ENCODE measurements around the gene ANKIB1. TPM values are rescaled to one million over a fixed set of nuclear protein-coding genes. Genes with fewer than 3 reads are reported as not detected.

ANKIB1 gene
- total RNA-seq, 1 experiment from 2014 or later: 57.2 TPM

DNA sequence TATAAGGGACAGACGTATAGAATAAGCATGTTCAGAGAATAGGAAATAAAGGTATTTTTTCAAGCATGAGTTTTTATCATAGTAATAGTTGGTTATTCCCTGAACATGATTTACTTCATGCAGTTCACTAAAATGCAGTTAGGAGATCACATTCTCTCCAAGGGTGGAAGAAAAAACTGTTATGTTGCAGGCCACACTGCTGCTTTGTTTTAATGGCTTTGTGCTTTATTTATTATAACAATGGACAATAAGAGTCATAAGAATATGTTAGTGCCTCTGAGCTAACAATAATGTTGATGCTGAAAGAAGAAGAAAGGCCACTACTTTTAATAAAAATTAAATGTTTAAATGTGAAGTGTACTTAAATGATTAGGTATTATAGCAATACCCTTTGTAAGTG, 123.0 kb downstream of the ANKIB1 start:
- ChIA-PET CTCF (no interaction called here), POLR2A (no interaction called here)
- no TSS peak for BruUV-seq (replicated peaks)
- Histone ChIP-seq H3K27me3 (replicated peaks; ENCODE audit: control insufficient read depth, insufficient read depth, low read length) (no peaks in the 10 kb centered on the region), H3K9me3 (no peaks in the 10 kb centered on the region), H3K4me3 (ENCODE audit: low read depth, low read length) (no peak overlapping the region), H3K4me1 (no peaks in the 10 kb centered on the region), H3K36me3 (ENCODE audit: control insufficient read depth, insufficient read depth, low read length) (0 out of 2 replicates have a peak, but pooled peaks cover 1% of the 10 kb centered on the region)
- TF ChIP-seq, protein P1, sequence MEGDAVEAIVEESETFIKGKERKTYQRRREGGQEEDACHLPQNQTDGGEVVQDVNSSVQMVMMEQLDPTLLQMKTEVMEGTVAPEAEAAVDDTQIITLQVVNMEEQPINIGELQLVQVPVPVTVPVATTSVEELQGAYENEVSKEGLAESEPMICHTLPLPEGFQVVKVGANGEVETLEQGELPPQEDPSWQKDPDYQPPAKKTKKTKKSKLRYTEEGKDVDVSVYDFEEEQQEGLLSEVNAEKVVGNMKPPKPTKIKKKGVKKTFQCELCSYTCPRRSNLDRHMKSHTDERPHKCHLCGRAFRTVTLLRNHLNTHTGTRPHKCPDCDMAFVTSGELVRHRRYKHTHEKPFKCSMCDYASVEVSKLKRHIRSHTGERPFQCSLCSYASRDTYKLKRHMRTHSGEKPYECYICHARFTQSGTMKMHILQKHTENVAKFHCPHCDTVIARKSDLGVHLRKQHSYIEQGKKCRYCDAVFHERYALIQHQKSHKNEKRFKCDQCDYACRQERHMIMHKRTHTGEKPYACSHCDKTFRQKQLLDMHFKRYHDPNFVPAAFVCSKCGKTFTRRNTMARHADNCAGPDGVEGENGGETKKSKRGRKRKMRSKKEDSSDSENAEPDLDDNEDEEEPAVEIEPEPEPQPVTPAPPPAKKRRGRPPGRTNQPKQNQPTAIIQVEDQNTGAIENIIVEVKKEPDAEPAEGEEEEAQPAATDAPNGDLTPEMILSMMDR (IDR thresholded peaks at IDR 0.05; ENCODE audit: insufficient read depth in 1 of 2, low read depth in 1 of 2, low read length in 1 of 2, severe bottlenecking in 1 of 2, unreplicated experiment in 1 of 2): no peak
- H3K27ac Mint-ChIP-seq (ENCODE audit: unreplicated experiment): no peak overlapping the region
- H3K36me3 Mint-ChIP-seq (ENCODE audit: insufficient read depth, unreplicated experiment): peaks cover 36% of the 10 kb centered on the region
- H3K4me3 Mint-ChIP-seq (ENCODE audit: unreplicated experiment): no peak overlapping the region
- no peaks in the 10 kb centered on the region for H3K4me1 Mint-ChIP-seq (ENCODE audit: low read depth, unreplicated experiment)
- H3K27me3 Mint-ChIP-seq (ENCODE audit: insufficient read depth, unreplicated experiment): no peaks in the 10 kb centered on the region
- intact Hi-C loops (cut with micrococcal nuclease; ENCODE audit: unreplicated experiment): no loop called here
- no peak for DNase-seq
- no peaks in the 10 kb centered on the region for H3K9me3 Mint-ChIP-seq (ENCODE audit: unreplicated experiment)

- ChIA-PET POLR2A (no interaction called here), CTCF (no interaction called here)
- Histone ChIP-seq H3K4me3 (ENCODE audit: low read depth, low read length) (no peak overlapping the region), H3K9me3 (no peaks in the 10 kb centered on the region; the same call in 1 of the 2 replicates), H3K4me1 (no peaks in the 10 kb centered on the region), H3K36me3 (ENCODE audit: control insufficient read depth, insufficient read depth, low read length) (no peaks in the 10 kb centered on the region), H3K27me3 (replicated peaks; ENCODE audit: control insufficient read depth, insufficient read depth, low read length) (no peaks in the 10 kb centered on the region)
- Mint-ChIP-seq H3K4me3 (ENCODE audit: unreplicated experiment) (no peak overlapping the region), H3K36me3 (ENCODE audit: insufficient read depth, unreplicated experiment) (peaks cover 32% of the 10 kb centered on the region), H3K9me3 (ENCODE audit: unreplicated experiment) (peaks cover 10% of the 10 kb centered on the region), H3K27me3 (ENCODE audit: insufficient read depth, unreplicated experiment) (no peaks in the 10 kb centered on the region), H3K27ac (ENCODE audit: unreplicated experiment) (no peak overlapping the region), H3K4me1 (ENCODE audit: low read depth, unreplicated experiment) (no peaks in the 10 kb centered on the region)
- TF ChIP-seq, protein P1 (IDR thresholded peaks at IDR 0.05; ENCODE audit: insufficient read depth in 1 of 2, low read depth in 1 of 2, low read length in 1 of 2, severe bottlenecking in 1 of 2, unreplicated experiment in 1 of 2): no peak
- DNase-seq: no peak
- intact Hi-C loops (cut with micrococcal nuclease; ENCODE audit: unreplicated experiment): no loop called here
- BruUV-seq (replicated peaks): no TSS peak
These were observed 129.2 kb downstream of the ANKIB1 start for GRCh38 chr7:92375013-92375412.

- ChIA-PET CTCF (interaction anchor here (0.9 kb wide), 1 partner anchor 56 kb away, joined by 4 read pairs; no protein-coding TSS in a partner anchor), POLR2A (no interaction called here)
- no peaks in the 10 kb centered on the region for H3K9me3 ChIP-seq
- H3K4me3 Mint-ChIP-seq (ENCODE audit: unreplicated experiment): no peak overlapping the region
- H3K4me1 ChIP-seq: no peaks in the 10 kb centered on the region
- H3K27ac Mint-ChIP-seq (ENCODE audit: unreplicated experiment): no peak overlapping the region
- H3K4me3 ChIP-seq (ENCODE audit: low read depth, low read length): no peak overlapping the region
- no peaks in the 10 kb centered on the region for H3K27me3 ChIP-seq (replicated peaks; ENCODE audit: control insufficient read depth, insufficient read depth, low read length)
- peak; percentile 51 to 63 for DNase-seq
- TF ChIP-seq, protein P1 (IDR thresholded peaks at IDR 0.05; ENCODE audit: insufficient read depth in 1 of 2, low read depth in 1 of 2, low read length in 1 of 2, severe bottlenecking in 1 of 2, unreplicated experiment in 1 of 2): no peak
- H3K27me3 Mint-ChIP-seq (ENCODE audit: insufficient read depth, unreplicated experiment): no peaks in the 10 kb centered on the region
- H3K4me1 Mint-ChIP-seq (ENCODE audit: low read depth, unreplicated experiment): no peaks in the 10 kb centered on the region
- H3K36me3 Mint-ChIP-seq (ENCODE audit: insufficient read depth, unreplicated experiment): peaks cover 11% of the 10 kb centered on the region
- H3K36me3 ChIP-seq (ENCODE audit: control insufficient read depth, insufficient read depth, low read length): peaks cover 1% of the 10 kb centered on the region; the same call in 1 of the 2 replicates
- H3K9me3 Mint-ChIP-seq (ENCODE audit: unreplicated experiment): no peaks in the 10 kb centered on the region
- intact Hi-C loops (cut with micrococcal nuclease; ENCODE audit: unreplicated experiment): no loop called here
- no TSS peak for BruUV-seq (replicated peaks)
These were observed 145.3 kb downstream of the ANKIB1 start for GRCh38 chr7:92391071-92391470.

Measured in Caco-2 (cell line).